CD4-positive, alpha-beta T cell treated with Interleukin-12 subunit alpha and Interleukin-12 subunit beta, for 1 hour (primary cell): ENCODE measurements around the gene SP9.
A peak's percentile ranks its signal among the peaks of the same experiment; 100 is the strongest.

Source experiments
- DNase-seq: peaks from one replicate; pipeline ENCODE4 v3.0.0-alpha.2; 2020

Gene SP9

DNA sequence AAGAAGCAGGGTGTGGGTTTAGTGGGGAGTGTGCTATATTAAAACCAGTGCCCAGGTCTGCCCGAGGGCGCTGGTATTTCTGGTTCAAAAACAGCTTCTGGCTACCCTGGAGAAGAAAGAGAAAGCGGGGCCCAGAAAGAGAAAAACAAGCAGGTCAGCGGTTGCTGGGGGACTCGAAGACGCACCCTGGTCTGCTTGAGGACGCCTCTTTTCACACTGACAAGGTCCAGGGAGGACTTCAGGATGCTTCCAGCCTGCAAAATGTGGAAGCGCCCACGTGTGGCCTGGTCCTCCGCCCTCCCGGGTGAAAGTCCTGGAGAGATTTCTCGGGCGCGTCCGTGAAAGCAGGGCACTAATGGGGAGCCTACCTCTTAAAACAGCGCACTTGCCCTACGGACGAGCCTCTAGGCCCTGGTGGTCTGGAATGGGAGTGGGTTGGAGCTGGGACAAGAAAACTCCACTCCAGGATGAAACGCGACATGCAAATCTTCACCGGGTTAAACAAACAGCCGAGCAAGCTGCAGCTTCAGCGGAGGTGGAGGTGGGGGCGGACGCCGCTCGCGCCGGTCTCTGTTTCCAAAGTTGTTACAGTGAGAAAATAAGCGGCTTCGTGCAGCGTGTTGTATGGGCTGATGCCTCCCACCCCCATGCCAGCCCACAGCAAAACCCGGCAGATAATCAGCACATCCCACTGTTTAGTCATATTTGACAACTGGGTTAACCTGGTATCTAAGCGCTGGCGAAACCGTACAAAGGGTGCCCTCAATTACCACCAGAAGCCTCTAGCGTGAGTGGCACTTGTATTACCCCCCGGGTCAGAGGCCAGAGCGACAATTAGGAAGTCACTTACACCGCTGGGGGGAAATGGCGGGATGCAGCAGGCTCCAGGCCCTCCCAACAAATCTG is 1.1 kb upstream of the SP9 start:
- no peak for DNase-seq

DNA sequence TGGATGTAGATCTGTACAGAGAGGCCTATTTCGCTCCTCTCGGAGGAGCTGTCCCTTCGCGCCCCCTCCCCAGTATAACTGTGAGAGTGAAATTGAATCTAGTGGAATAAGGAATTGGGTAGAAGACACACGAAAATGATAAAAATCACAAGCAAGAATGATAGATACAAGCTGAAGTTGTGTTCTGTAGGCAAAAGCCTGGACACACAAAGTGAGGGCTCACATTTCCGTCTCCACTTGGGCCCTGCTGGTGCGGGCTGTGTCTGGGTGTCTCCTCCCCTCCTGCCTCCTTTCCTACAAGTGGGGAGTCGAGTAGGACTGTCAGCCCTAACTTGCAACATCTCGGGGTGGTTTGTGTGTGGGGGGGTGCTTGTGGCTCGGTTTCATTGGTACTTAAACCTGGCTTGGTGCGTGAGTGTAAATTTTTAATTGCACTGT is 457 bp upstream of the SP9 start:
- no peak for DNase-seq

DNA sequence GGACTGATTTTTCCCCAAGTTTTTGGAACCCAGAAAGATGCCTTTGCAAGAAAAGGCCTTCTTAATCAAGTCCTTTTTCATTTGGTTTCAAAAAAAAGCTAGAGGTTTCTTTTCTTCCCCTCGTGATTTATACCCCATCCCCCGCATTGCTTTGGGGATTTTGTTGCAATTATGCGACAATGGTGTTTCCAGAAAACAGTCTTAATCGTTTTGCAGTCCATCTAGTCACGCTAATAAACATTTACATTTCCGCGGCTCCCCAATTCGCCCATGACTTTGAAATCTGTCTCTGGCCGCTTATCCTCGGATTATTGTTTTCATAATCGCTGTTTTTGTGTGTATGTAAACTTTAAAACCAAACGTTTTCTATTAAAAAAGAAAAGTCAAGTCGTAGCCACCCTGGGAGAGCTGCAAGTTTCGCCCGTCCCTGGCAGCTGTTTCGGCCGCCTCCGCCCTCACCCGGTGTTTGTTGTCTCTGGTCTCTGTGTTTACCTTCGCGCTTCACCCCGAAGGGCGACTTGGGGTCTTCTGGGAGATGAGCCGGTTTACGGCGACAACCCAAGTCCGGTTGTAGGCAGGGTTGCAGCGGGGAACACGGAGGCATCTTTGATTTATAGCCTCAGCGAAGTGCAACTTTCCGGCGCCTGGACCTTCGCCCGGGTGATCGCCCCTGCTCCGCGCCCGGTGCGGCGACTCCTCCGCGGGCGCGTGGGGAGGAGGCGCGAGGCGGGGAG is 667 bp downstream of the SP9 start:
- DNase-seq = no peak

DNA sequence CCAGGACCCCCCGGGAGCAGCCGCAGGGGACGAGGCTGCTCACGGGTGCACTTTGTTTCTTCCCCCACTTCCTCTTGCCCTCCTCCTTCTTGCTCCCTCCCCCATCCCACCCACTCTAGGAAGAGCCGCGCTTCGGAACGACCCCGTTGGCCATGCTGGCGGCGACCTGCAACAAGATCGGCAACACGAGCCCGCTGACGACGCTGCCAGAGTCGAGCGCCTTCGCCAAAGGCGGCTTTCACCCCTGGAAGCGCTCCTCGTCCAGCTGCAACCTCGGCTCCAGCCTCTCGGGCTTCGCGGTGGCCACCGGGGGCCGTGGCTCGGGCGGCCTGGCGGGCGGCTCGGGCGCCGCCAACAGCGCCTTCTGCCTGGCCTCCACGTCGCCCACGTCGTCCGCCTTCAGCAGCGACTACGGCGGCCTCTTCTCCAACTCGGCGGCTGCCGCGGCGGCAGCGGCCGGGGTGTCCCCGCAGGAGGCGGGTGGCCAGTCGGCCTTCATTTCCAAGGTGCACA is 1.3 kb downstream of the SP9 start:
- DNase-seq = no peak

DNA sequence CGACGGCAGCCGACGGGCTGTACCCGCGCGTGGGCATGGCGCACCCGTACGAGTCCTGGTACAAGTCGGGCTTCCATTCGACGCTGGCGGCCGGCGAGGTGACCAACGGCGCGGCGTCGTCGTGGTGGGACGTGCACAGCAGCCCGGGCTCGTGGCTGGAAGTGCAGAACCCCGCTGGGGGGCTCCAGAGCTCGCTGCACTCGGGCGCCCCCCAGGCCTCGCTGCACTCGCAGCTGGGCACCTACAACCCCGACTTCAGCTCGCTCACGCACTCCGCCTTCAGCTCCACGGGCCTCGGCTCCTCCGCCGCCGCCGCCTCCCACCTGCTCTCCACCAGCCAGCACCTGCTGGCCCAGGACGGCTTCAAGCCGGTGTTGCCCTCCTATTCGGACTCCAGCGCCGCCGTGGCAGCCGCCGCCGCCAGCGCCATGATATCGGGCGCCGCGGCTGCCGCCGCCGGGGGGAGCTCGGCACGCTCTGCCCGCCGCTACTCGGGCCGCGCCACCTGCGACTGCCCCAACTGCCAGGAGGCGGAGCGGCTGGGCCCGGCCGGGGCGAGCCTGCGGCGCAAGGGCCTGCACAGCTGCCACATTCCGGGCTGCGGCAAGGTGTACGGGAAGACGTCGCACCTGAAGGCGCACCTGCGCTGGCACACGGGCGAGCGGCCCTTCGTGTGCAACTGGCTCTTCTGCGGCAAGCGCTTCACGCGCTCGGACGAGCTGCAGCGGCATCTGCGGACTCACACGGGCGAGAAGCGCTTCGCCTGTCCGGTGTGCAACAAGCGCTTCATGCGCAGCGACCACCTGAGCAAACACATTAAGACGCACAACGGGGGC is 2.0 kb downstream of the SP9 start:
- DNase-seq = peak; percentile 56

DNA sequence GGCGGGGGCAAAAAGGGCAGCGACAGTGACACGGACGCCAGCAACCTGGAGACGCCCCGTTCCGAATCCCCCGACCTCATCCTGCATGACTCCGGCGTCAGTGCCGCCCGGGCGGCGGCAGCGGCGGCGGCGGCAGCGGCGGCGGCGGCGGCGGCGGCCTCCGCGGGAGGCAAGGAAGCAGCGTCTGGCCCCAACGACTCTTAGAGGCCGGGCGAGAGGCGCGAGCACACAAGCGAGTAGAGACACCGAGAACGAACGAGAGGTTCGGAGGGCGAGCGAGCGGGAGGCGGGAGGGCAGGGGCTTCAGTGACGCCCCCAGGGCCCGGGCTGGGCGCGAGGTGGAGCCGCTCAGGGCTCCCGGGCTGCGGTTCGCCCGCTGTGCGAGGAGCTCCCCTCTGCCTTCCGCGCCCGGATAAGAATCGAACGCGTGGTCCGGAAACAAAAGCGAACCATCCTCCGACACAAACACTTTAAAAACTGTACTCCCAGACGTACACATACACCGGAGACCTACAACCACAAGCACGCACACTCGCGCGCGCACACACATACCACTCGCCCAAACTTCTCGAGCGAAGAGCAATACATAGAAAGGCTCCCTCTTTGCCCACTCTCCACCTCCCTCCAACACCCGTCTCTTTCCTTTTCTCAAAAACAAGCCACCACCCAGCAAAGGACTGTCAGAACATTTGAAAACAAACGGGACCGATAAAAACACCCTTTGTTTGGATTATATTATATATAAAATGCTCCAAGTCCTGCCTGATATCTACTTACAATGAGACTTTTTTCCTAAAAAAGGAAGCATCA is 2.8 kb downstream of the SP9 start:
- peak; percentile 43 for DNase-seq

DNA sequence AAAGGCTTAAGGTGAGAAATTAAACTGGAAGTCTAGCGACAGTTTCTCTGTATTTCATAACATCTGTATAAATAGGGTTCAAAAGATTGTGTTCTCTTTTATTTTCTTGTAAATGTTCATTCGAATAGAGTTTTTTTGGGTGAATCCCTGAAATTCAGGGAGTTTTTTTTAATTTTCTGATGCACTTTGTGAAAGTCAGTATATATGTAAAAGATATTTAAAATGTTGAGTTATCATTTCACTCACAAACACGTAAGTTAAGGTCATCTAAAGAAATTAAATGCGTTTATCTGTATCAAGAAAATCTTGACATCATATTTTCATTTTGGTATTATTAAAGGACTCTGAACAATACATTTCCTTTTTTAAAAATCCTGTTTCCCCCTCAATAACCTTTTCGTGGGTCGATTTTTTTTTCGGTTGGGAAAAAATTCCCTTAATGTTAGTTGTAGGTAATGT is 3.4 kb downstream of the SP9 start:
- DNase-seq = no peak

DNA sequence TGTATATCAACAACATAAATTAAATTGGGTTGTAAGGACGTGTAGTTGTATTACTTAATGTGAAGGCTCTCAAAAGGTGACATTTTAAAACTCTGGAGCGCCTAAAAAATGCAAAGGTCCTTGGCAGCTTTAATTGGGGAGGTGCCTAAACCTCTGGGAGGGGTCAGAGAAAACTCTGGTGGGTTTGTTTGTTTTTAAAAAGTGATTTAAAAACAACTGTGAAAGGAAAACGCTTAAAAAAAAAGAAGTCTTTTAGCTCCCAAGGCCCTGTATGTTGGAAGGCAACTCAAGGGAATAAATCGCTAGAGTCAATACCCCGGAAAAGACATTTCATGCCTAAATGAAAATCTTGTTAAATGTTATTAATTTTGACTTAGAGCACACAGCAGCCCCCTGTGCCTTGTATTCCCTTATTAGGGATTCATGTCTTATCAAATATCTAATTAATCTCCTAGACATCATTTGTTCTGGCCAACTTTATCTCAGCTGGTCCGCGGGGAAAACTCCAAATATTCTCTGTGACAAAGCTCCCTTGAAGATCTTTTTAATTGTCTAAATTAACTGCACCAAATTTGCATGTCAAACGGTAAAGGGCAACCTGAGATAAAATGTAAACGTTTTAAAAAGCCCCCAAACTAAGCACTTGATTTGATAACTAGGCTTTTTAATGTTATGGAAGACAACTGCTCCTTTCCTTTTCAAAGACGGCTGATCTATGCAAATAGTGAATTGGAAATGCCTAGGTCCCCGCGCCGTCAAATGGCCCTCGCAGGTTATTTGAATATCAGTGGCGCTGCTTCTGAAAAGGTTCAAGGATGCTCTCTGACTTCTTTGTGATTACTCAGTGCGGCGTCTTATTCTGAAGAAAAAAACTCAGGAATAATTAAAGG is 4.2 kb downstream of the SP9 start:
- no peak for DNase-seq

DNA sequence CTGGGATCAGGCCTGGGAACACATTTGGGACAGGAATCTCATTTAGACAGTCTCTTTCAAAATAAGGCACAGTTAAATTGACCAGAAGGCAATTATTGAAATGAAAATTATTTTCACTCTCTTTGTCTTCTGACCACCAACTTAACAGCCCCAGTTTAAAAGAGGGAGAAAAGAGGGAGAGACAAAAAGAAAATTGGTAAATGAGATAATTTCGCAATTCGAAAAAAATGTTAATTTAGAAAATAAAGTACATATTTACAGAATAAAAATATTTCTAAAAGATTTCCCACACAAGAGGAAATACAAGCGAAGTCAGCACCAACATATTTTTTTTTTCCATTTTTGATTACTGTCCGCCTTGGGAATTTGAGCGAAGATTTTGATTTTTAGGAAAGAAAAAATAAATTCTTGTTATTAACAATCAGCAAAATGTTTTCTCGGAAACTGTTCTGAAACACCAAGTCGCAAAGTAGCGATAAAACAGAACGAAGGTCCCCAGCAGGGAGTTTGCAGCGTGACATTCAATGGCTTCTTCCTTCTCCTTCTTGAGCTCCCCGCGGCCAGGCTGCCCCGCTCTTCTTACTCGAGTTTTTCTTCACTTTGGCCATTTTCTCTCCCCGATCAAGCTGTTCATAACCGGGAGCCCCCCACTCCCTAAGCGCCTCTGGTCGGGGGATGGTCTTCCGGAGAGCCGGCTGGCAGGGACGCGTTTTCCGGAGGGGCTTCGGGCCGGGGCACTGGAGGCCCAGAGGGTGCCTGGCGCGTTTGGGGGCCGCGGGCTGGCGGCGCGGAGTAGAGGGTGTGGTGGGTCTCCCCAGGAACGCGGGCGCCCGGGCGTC is 5.0 kb downstream of the SP9 start:
- no peak for DNase-seq

DNA sequence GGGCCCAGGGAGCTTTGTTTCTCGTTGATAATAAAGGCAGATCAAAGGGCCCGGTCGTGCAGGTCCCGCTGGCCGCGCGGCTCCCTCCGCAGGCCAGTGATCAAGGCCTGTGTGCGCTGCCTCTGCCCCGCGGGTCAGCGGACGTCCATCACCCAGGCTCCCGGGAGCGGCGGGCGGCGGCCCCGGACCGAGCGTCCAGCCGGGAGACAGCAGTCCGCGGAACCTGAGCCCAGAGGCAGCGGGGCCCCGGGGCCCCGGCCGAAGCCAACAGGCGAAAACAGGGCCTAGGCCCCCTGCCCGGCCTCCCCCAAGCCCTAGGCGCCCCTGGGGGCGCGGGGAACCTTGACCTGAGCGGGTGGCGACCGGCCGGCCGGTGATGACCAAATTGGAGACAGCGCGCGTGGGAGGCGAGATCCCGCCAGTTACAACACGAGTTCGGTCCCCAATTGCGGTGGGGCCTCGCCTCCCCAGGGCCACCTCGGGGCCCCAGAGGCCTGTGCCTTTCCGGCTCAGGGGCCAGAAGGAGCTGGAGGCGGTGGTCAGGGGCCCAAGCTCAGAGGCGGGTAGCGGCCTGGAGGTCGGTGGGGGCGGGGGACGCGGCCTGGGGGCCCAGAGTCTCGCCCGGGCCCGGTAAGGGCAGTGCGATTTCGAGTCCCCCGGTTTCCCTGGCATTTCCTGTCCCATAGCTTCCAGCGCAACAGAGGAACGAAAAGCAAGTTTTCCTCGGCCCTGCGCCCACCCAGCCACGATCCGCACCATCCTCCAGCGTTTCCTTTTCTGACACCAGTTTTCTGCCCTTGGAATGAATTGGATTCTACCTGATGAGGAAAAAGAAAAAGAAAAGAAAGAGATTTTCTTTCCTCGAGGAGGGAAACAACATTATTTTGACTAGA is 5.9 kb downstream of the SP9 start:
- no peak for DNase-seq

DNA sequence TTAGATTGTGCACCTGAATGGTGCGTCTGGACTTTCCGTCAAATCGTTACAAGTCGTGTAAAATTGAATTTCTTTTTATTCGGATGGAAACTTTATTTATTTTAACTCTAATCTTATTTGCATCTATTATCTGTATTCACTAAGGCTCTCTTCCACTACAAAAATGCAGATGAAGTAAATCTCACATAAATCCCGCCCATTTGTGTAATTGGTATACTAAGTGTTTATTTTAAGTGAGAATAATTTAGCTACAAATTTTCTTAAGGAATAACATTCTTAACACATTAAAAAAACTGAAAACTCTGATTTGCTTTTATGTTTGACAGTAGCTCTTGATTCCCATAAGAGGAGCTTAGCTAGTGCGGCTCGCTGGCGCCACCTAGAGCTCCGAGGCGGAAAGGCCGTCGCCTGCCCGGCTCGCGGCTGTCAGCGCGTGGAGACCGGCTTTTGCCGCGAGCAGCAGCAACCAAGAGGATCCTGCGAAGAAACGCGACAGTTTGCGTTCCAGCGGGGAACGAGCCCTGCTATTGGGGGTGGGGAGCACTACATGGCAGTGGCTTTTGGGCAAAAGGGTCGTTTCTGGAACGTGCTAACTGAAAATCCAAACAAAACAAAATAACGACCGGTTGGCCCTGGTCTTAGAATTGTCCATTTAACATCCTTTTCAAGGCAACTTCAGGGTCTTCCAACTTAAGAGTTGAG is 6.7 kb downstream of the SP9 start:
- DNase-seq = peak; percentile 90

DNA sequence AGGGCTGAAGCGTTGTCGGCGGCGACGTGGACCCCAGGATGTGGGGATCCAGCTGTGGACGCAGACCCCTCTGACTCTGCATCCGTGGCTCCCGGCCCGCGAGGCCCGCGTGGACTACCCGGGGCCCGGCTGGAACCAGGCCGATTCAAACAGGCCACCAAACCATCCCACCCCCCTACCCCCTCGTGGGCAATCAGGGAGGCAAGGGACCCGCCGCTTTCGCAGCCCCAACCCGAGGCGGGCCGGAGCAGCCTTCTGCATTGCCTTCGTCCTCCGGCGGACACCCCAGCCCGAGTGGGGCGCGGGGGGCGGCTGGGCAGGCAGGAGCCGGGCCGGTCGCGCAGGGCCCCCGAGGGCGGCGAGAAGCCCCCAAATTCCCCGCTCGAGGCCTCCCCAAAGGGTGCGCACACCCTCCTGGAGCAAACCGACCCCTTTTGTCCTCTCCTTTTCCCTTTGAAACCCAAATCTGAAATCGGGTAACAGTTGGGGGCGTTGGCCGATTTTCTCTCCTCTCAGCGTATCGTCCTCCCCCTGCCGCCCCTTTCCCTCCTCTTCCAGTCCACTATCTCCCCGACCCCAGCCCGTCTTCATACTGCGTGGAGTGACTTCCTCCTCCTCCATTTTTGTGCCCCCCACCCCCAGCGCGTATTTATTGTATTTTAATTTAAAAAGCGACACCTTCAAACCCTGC is 7.4 kb downstream of the SP9 start:
- no peak for DNase-seq

DNA sequence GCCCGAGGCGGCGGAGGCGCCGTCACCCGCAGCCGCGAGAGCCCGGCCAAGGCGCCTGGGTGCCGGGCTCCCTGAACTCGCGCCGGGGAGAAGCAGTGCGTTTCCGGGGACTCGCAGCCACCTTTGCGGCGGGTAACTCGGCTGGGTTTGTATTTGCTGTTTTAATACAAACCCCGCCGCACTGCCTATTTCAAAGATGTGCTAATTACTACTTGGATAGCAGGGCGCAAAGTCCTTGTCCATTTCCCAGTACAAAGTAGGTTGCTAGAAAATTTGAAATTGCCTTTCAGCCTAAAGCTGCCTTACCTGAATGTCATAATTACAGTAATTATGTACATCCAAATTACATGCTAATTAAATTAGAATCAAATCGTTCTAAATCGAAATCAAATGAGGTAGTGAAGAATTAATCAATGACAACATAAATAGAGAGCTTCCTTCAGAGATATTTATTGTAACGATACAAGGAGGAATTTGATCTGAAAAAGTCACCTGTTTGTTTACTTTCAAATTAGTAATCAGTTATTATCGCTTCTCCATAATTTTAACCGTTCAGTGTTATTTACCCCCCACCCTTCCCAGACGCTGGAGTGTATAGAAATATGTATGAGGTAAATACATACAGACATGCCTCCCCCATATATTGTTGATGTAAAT is 8.1 kb downstream of the SP9 start:
- DNase-seq = peak; percentile 41

DNA sequence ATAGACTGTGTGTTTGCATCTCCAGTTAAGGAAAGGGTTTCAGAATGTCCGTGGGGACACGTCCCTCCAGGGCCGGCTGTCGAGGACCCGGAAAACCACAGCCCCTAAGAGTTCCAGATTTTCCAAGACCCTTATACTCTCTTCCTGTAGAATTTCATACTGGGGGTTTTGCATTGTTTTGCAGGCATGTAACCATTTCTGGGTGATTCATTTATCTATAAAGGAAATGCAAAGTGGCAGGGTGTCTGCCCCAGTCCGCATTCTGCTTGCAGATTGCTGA is 8.5 kb downstream of the SP9 start:
- no peak for DNase-seq

DNA sequence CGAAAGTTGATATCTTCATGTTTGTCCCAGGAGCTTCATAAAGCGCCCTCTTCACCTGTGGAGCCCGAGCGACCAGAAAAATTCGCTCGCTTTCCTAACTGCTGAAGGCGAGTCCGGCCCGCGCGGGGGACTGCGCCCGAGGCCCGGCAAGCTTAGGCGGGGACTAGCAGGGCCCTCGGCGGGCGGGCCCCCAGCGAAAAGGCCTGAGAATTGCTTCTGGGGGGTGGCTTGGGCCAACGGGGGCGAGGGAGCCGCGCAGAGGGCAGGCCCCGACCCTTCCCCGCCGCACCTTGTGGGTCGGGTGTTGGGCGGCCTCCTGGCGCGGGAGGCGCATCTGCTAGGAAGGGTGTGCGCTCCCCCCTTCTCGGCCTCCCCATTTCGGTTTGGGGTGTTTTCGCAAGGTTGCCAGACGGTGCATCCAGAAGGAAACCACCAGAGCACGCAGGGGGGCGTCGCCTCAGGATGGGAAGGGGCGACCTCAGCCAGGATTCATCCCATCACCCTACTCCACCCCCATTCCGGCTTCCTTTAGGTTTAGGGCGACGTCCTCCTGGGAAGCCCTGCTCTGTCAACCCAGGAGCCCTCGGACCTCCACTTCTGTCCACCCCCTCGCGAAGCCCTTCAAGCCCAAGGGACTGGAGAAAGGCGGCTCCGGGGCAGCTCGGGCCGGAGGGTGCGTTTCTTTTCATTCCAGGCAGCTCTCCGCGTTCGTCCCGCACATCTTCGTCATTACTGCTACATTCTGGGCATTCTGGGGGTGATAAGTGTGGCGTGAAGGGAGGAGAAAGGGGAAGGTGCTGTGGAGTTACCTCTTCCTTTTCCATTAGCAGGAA is 9.1 kb downstream of the SP9 start:
- no peak for DNase-seq

DNA sequence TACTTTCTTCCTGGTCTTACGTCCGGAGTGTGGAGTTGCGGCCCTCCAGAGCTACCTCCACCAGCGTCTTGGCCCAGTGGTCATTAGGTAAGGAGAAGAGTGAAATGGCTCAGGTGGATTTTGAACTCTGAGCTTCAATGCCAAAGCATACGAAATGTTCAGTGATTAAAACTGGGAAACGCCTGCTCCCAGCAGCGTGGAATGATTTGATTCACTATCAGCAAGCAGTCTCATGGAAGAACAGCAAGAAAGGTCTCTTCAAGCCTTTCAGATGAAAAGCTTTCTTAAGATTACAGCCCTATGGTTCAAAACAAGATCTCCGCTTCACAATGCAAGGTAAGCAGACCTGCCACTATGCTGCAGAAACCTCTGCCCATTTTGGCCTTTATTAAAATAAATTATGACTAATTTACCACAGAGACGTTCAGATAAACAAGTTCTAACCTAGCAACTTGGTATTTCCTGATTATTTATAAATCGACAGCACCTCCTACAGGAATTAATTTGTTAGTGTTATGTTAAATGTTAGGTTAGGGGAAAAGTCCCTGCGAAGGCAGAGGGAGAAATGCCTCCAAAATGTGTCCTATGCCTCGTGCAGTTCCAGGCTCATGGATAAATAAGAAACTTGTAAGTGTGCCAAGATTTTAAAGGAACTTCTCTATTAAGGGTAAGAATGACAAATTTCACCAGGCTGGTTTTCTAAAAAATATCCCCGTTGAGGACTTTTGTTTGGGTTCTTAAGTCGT is 10.1 kb downstream of the SP9 start:
- no peak for DNase-seq
